H9 (cell line): ENCODE results near the gene NAT14. TPM values are rescaled to one million over a fixed set of nuclear protein-coding genes. Genes with fewer than 3 reads are reported as not detected.

Source experiments
- DNase-seq: peaks from one replicate; pipeline ENCODE4 v3.0.0-alpha.2; 2017
- H2AFZ ChIP-seq: one replicate; pipeline ENCODE4 v1.6.1; 2013; ENCODE audit warnings: mild to moderate bottlenecking, low read length, control low read depth, moderate library complexity
- H2AK5ac ChIP-seq: 2 replicates; pipeline ENCODE4 v1.6.1; 2013; ENCODE audit warnings: low read length, control low read depth, mixed read lengths; ENCODE audit not compliant: insufficient read length
- H2BK120ac ChIP-seq: one replicate; pipeline ENCODE4 v1.6.1; 2013; ENCODE audit warnings: low read depth, mild to moderate bottlenecking, low read length, control low read depth, inconsistent platforms; ENCODE audit not compliant: poor library complexity, severe bottlenecking
- H2BK12ac ChIP-seq: 2 replicates; pipeline ENCODE4 v1.6.1; 2013; ENCODE audit warnings: low read length, control low read depth, mixed read lengths, low read depth; ENCODE audit not compliant: insufficient read length
- H2BK15ac ChIP-seq: 2 replicates; pipeline ENCODE4 v1.6.1; 2013; ENCODE audit warnings: low read depth, low read length, control low read depth
- H2BK20ac ChIP-seq: one replicate; pipeline ENCODE4 v1.6.1; 2013; ENCODE audit warnings: low read depth, mild to moderate bottlenecking, low read length, control low read depth, inconsistent platforms; ENCODE audit not compliant: poor library complexity, severe bottlenecking
- H2BK5ac ChIP-seq: 2 replicates; pipeline ENCODE4 v1.6.1; 2013; ENCODE audit warnings: low read length, control low read depth, mixed read lengths; ENCODE audit not compliant: insufficient read length
- H3K14ac ChIP-seq: 2 replicates; pipeline ENCODE4 v1.6.1; 2013; ENCODE audit warnings: low read length, control low read depth; ENCODE audit not compliant: insufficient read depth
- H3K18ac ChIP-seq: 2 replicates; pipeline ENCODE4 v1.6.1; 2013; ENCODE audit warnings: low read depth, mild to moderate bottlenecking, mixed read lengths, low read length, control low read depth; ENCODE audit not compliant: insufficient read length
- H3K23ac ChIP-seq: 2 replicates; pipeline ENCODE4 v1.6.1; 2013; ENCODE audit warnings: low read length, control low read depth, mixed read lengths, low read depth; ENCODE audit not compliant: insufficient read length
- H3K23me2 ChIP-seq: 2 replicates; pipeline ENCODE4 v1.6.1; 2013; ENCODE audit warnings: low read depth, mild to moderate bottlenecking, mixed read lengths, low read length, control low read depth; ENCODE audit not compliant: insufficient read length, poor library complexity, severe bottlenecking
- H3K27ac ChIP-seq: 2 replicates; pipeline ENCODE4 v1.5.1; 2013; ENCODE audit warnings: low read length, control low read depth, mixed read lengths, low read depth; ENCODE audit not compliant: insufficient read length
- H3K27me3 ChIP-seq: 2 replicates; pipeline ENCODE4 v1.6.1; 2013; ENCODE audit warnings: low read length, control low read depth, inconsistent platforms; ENCODE audit not compliant: insufficient read depth
- H3K4ac ChIP-seq: 2 replicates; pipeline ENCODE4 v1.6.1; 2013; ENCODE audit warnings: low read depth, mild to moderate bottlenecking, control low read depth, inconsistent platforms, low read length, moderate library complexity
- H3K4me1 ChIP-seq: 2 replicates; pipeline ENCODE4 v1.6.1; 2013; ENCODE audit warnings: low read length, control low read depth, inconsistent platforms; ENCODE audit not compliant: insufficient read depth
- H3K4me2 ChIP-seq: 2 replicates; pipeline ENCODE4 v1.6.1; 2013; ENCODE audit warnings: low read length, control low read depth, mixed read lengths; ENCODE audit not compliant: insufficient read length, insufficient read depth
- H3K56ac ChIP-seq: 2 replicates; pipeline ENCODE4 v1.6.1; 2013; ENCODE audit warnings: low read depth, mild to moderate bottlenecking, mixed read lengths, low read length, control low read depth; ENCODE audit not compliant: insufficient read length
- H3K79me1 ChIP-seq: 2 replicates; pipeline ENCODE4 v1.6.1; 2013; ENCODE audit warnings: low read depth, mild to moderate bottlenecking, moderate library complexity, low read length, control low read depth, inconsistent platforms; ENCODE audit not compliant: insufficient read depth, poor library complexity, severe bottlenecking
- H3K79me2 ChIP-seq: 2 replicates; pipeline ENCODE4 v1.6.1; 2013; ENCODE audit warnings: low read length, control low read depth, inconsistent platforms; ENCODE audit not compliant: insufficient read depth
- H3K9ac ChIP-seq: 2 replicates; pipeline ENCODE4 v1.6.1; 2013; ENCODE audit warnings: low read length, control low read depth, mixed read lengths; ENCODE audit not compliant: insufficient read length; ENCODE audit errors: extremely low read depth
- H3K9me3 ChIP-seq: one replicate; pipeline ENCODE4 v1.6.1; 2013; ENCODE audit warnings: low read depth, low read length, inconsistent platforms; ENCODE audit not compliant: control insufficient read depth
- H3T11ph ChIP-seq: one replicate; pipeline ENCODE4 v1.6.1; 2013; ENCODE audit warnings: mild to moderate bottlenecking, low read length, control low read depth, inconsistent platforms
- H4K20me1 ChIP-seq: one replicate; pipeline ENCODE4 v1.6.1; 2013; ENCODE audit not compliant: control insufficient read depth, insufficient read length, insufficient read depth
- H4K5ac ChIP-seq: 2 replicates; pipeline ENCODE4 v1.6.1; 2013; ENCODE audit warnings: low read depth, mild to moderate bottlenecking, mixed read lengths, low read length, control low read depth; ENCODE audit not compliant: insufficient read length
- H4K8ac ChIP-seq: replicated peaks from 2 replicates; pipeline ENCODE4 v1.6.1; 2013; ENCODE audit warnings: low read length, control low read depth, mixed read lengths, low read depth; ENCODE audit not compliant: insufficient read length
- H4K91ac ChIP-seq: 2 replicates; pipeline ENCODE4 v1.6.1; 2013; ENCODE audit warnings: low read depth, mild to moderate bottlenecking, moderate library complexity, mixed read lengths, low read length, control low read depth; ENCODE audit not compliant: insufficient read length
- H3K27ac Mint-ChIP-seq, 3 experiments: 2 replicates in 2 of 3; 3 replicates in 1 of 3; pipeline ENCODE4 v1.8.0; 2020 to 2021; ENCODE audit warnings: mixed read lengths in 3 of 3, mild to moderate bottlenecking in 1 of 3, moderate library complexity in 1 of 3
- H3K27me3 Mint-ChIP-seq: 2 replicates; pipeline ENCODE4 v1.8.0; 2021; ENCODE audit warnings: low read depth, mild to moderate bottlenecking, moderate library complexity, mixed read lengths
- H3K36me3 Mint-ChIP-seq, 3 experiments: 2 replicates in 2 of 3; 3 replicates in 1 of 3; pipeline ENCODE4 v1.8.0; 2020 to 2021; ENCODE audit warnings: low read depth in 3 of 3, mixed read lengths in 3 of 3; ENCODE audit not compliant: insufficient read depth in 1 of 3
- H3K4me1 Mint-ChIP-seq, 2 experiments: 2 replicates each; pipeline ENCODE4 v1.8.0; 2020; ENCODE audit warnings: mixed read lengths in 2 of 2
- H3K4me3 Mint-ChIP-seq, 2 experiments: 2 replicates in 1 of 2; 3 replicates in 1 of 2; pipeline ENCODE4 v1.8.0; 2020 to 2021; ENCODE audit warnings: mild to moderate bottlenecking in 2 of 2, mixed read lengths in 2 of 2, moderate library complexity in 1 of 2
- H3K9me3 Mint-ChIP-seq, 2 experiments: 2 replicates in 1 of 2; 3 replicates in 1 of 2; pipeline ENCODE4 v1.8.0; 2020; ENCODE audit warnings: mild to moderate bottlenecking in 2 of 2, mixed read lengths in 2 of 2, moderate library complexity in 1 of 2
- CTCF ChIP-seq: fragments of 200-600 bp; sonication (generic); conservative IDR thresholded peaks from 3 replicates; pipeline ENCODE4 v1.8.0; 2021; ENCODE audit warnings: antibody characterized with exemption, mild to moderate bottlenecking
- WGBS: extraction: QIAGEN DNeasy Blood & Tissue Kit; methylation state at CpG from one replicate; pipeline ENCODE4 v1.1.7; 2013; ENCODE audit warnings: missing lambda C conversion rate, low lambda C conversion rate, mixed read lengths; ENCODE audit not compliant: insufficient read length; ENCODE audit errors: extremely low coverage; 5-methylcytosine and 5-hydroxymethylcytosine counted together
- total RNA-seq: library from RNA; stranded (reverse); gene quantifications from 2 replicates; pipeline ENCODE4 v1.2.1, GENCODE V29; 2021

The NAT14 gene
- total RNA-seq, 1 experiment from 2014 or later = 51.2 TPM

GRCh38 chr19:55498246-55498840 is 13.4 kb downstream of the NAT14 start:
- H4K91ac ChIP-seq = no peak overlapping the region
- no peak overlapping the region for H2BK5ac ChIP-seq
- H3K36me3 Mint-ChIP-seq = peaks cover 3 to 5% (median 4%) of the 10 kb centered on the region in 3 experiments
- no peak overlapping the region for H3K56ac ChIP-seq
- no peak for TF ChIP-seq CTCF
- no peak overlapping the region for H3K27ac ChIP-seq
- no peaks in the 10 kb centered on the region for H3K23me2 ChIP-seq
- H3K23ac ChIP-seq = no peak overlapping the region
- H3K9me3 Mint-ChIP-seq = peaks cover 8 to 12% of the 10 kb centered on the region in 2 experiments
- no peak overlapping the region for H3T11ph ChIP-seq
- no peak overlapping the region for H4K5ac ChIP-seq
- H3K4me1 Mint-ChIP-seq = peaks cover 18 to 22% of the 10 kb centered on the region in 2 experiments
- H2AK5ac ChIP-seq = no peak overlapping the region
- no peak for DNase-seq
- H3K79me1 ChIP-seq = no peaks in the 10 kb centered on the region
- no peak overlapping the region for H3K9ac ChIP-seq
- H2BK20ac ChIP-seq = no peak overlapping the region
- no peak overlapping the region for H3K4me2 ChIP-seq
- H3K79me2 ChIP-seq = no peaks in the 10 kb centered on the region
- no CpG with 5 or more reads among the region's 2 CpGs for WGBS
- H4K20me1 ChIP-seq = no peaks in the 10 kb centered on the region
- H2AFZ ChIP-seq = no peak overlapping the region
- H3K4me3 Mint-ChIP-seq = no peak overlapping the region
- H4K8ac ChIP-seq = no peak overlapping the region
- H3K14ac ChIP-seq = no peak overlapping the region
- no peak overlapping the region for H3K18ac ChIP-seq
- H3K4ac ChIP-seq = no peak overlapping the region
- no peak overlapping the region for H2BK120ac ChIP-seq
- no peaks in the 10 kb centered on the region for H3K9me3 ChIP-seq
- no peaks in the 10 kb centered on the region for H3K4me1 ChIP-seq
- H2BK15ac ChIP-seq = no peak overlapping the region
- peaks cover 48% of the 10 kb centered on the region for H3K27me3 Mint-ChIP-seq
- no peak overlapping the region for H3K27ac Mint-ChIP-seq
- H3K27me3 ChIP-seq = peaks cover 4% of the 10 kb centered on the region
- H2BK12ac ChIP-seq = no peak overlapping the region
